ENCODE data around the gene MPI. TPM values are rescaled to one million over a fixed set of nuclear protein-coding genes. Genes with fewer than 3 reads are reported as not detected.
"Not testable (repeated sequence)": the region's sequence is repeated elsewhere in the genome, so short reads cannot be mapped to it uniquely, and the experiment has no call there.

Gene MPI
- total and polyA plus RNA-seq, 2 donors (not counting 3 experiments of a cell fraction or from before 2014, with no cell fraction given) = 36.3 to 69.3 TPM

GRCh38 chr15:74933573-74933972 is 43.7 kb downstream of the MPI start:
- no peak overlapping the region for H3K27ac ChIP-seq (ENCODE audit: insufficient read depth, low read depth, low read length)
- dilution Hi-C loops (cut with MboI; ENCODE audit: extremely low pct_ligation_motif_present, low sequenced_read_pairs) = no loop called here
- no peak overlapping the region for H3K9ac ChIP-seq (replicated peaks; ENCODE audit: extremely low read depth, insufficient read depth, low read length)
- DNase-seq (ENCODE audit: low read depth, low spot score) = no peak
- no peak overlapping the region for H2AFZ ChIP-seq (ENCODE audit: low read depth, low read length)
- no peaks in the 10 kb centered on the region for H3K27me3 ChIP-seq (ENCODE audit: control insufficient read depth in 2 of 2, insufficient read depth in 2 of 2, low read length in 2 of 2)
- TF ChIP-seq EZH2 (IDR thresholded peaks at IDR 0.05; ENCODE audit: borderline replicate concordance, low read depth, low read length, severe bottlenecking) (no peak), POLR2A (IDR thresholded peaks at IDR 0.05; ENCODE audit: low read depth, low read length) (no peak), MAX (IDR thresholded peaks at IDR 0.05; ENCODE audit: insufficient read depth, insufficient read length) (no peak), GATA2 (IDR thresholded peaks at IDR 0.05; ENCODE audit: insufficient read depth, insufficient read length, low read depth, low read length) (no peak), CTCF (IDR thresholded peaks at IDR 0.05; ENCODE audit: extremely low read depth in 1 of 2, insufficient read depth in 1 of 2, low read depth in 1 of 2, low read length in 2 of 2) (no peak), MYC (IDR thresholded peaks at IDR 0.05; ENCODE audit: low read depth, low read length) (no peak), FOS (IDR thresholded peaks at IDR 0.05; ENCODE audit: borderline replicate concordance, insufficient read depth, low read length) (no peak), POLR2AphosphoS5 (IDR thresholded peaks at IDR 0.05; ENCODE audit: insufficient read depth, low read depth, low read length) (no peak), JUN (IDR thresholded peaks at IDR 0.05; ENCODE audit: borderline replicate concordance, insufficient read depth, insufficient read length, low read depth) (no peak)
- no peaks in the 10 kb centered on the region for H3K9me1 ChIP-seq (replicated peaks; ENCODE audit: control insufficient read depth, extremely low read depth, insufficient read depth, low read length)
- intact Hi-C loops (cut with micrococcal nuclease) = no loop called here
- peaks cover 5 to 7% of the 10 kb centered on the region in 2 experiments for H3K36me3 ChIP-seq (ENCODE audit: control insufficient read depth in 2 of 2, extremely low read depth in 1 of 2, insufficient read depth in 2 of 2, low read length in 2 of 2)
- no TSS peak for BruUV-seq (replicated peaks)
- peaks cover 7% of the 10 kb centered on the region for H3K4me1 ChIP-seq (ENCODE audit: control insufficient read depth, extremely low read depth, insufficient read depth, low read length)
- FAIRE-seq = no peak
- ChIA-PET CTCF (interaction anchor here (1.0 kb wide), 1 partner anchor 32 kb away, joined by 3 read pairs; no protein-coding TSS in a partner anchor), POLR2A (no interaction called here)
- no peaks in the 10 kb centered on the region for H4K20me1 ChIP-seq (replicated peaks; ENCODE audit: control insufficient read depth, extremely low read depth, insufficient read depth, low read length)
- no peak overlapping the region for H3K4me3 ChIP-seq (replicated peaks in 1 of 3; ENCODE audit: insufficient read depth in 1 of 3, low read depth in 1 of 3, low read length in 3 of 3)
- no peaks in the 10 kb centered on the region for H3K9me3 ChIP-seq (replicated peaks; ENCODE audit: control insufficient read depth, insufficient read depth, low read length)
- peaks cover 72% of the 10 kb centered on the region for H3K79me2 ChIP-seq (ENCODE audit: control insufficient read depth, insufficient read depth, low read length)
- no peak overlapping the region for H3K4me2 ChIP-seq (ENCODE audit: insufficient read depth, low read length)

GRCh38 chr15:74935193-74935592 is 45.4 kb downstream of the MPI start:
- CTCF ChIA-PET = interaction anchor here (1.0 to 1.7 kb wide), 3 partner anchors 16 to 164 kb away, joined by 3 to 11 read pairs (median 4); no protein-coding TSS in a partner anchor
- FAIRE-seq = peak; percentile 43
- H3K27ac ChIP-seq (ENCODE audit: insufficient read depth, low read depth, low read length); DNase-seq (ENCODE audit: low read depth, low spot score); H3K9me3 ChIP-seq (replicated peaks; ENCODE audit: control insufficient read depth, insufficient read depth, low read length); dilution Hi-C loops (cut with MboI; ENCODE audit: extremely low pct_ligation_motif_present, low sequenced_read_pairs); POLR2A ChIA-PET; BruUV-seq (replicated peaks); H3K4me2 ChIP-seq (ENCODE audit: insufficient read depth, low read length); H3K9me1 ChIP-seq (replicated peaks; ENCODE audit: control insufficient read depth, extremely low read depth, insufficient read depth, low read length); H3K9ac ChIP-seq (replicated peaks; ENCODE audit: extremely low read depth, insufficient read depth, low read length); H4K20me1 ChIP-seq (replicated peaks; ENCODE audit: control insufficient read depth, extremely low read depth, insufficient read depth, low read length); H3K36me3 ChIP-seq (ENCODE audit: control insufficient read depth in 2 of 2, extremely low read depth in 1 of 2, insufficient read depth in 2 of 2, low read length in 2 of 2); H2AFZ ChIP-seq (ENCODE audit: low read depth, low read length); H3K27me3 ChIP-seq (ENCODE audit: control insufficient read depth in 2 of 2, insufficient read depth in 2 of 2, low read length in 2 of 2); H3K4me1 ChIP-seq (ENCODE audit: control insufficient read depth, extremely low read depth, insufficient read depth, low read length); H3K4me3 ChIP-seq (replicated peaks in 1 of 3; ENCODE audit: insufficient read depth in 1 of 3, low read depth in 1 of 3, low read length in 3 of 3): not testable (repeated sequence)
- intact Hi-C loops (cut with micrococcal nuclease) = loop anchor here (5.0 kb wide), 1 partner anchor 93 kb away; the partner anchor contains the start of gene ULK3
- H3K79me2 ChIP-seq (ENCODE audit: control insufficient read depth, insufficient read depth, low read length) = peaks cover 66% of the 10 kb centered on the region
